Hematopoietic multipotent progenitor cell treated with erythropoietin and hydrocortisone succinate and interleukin-3 and kit ligand, for 8 days (in vitro differentiated cells): Measurements from ENCODE around the gene RAB27B.

Experiments
- DNase-seq: peaks from one replicate; pipeline ENCODE4 v3.0.0-alpha.2; 2015

Gene RAB27B

GRCh38 chr18:54916507-54916906 lies 88.2 kb downstream of the RAB27B start:
- no peak for DNase-seq

DNA sequence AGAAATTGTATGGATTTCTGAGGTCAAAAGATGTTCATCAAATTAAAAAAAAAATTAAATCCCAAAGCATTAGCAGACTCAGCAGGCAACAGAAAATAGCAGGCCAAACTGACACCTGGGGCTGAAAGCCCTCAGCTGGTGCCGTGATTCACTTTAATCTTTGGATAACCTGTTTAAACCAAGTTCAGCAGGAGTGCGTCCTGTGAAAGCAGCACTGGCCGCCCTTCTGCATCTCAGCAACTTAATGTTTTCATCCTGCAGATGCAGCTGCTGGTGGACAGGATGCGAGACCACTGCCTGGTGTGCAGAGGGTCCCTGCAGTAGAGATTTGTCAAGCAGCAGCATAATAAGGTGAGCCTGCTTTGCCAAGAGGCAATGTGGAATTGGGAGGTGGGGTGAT lies 89.8 kb downstream of the RAB27B start:
- no peak for DNase-seq

DNA sequence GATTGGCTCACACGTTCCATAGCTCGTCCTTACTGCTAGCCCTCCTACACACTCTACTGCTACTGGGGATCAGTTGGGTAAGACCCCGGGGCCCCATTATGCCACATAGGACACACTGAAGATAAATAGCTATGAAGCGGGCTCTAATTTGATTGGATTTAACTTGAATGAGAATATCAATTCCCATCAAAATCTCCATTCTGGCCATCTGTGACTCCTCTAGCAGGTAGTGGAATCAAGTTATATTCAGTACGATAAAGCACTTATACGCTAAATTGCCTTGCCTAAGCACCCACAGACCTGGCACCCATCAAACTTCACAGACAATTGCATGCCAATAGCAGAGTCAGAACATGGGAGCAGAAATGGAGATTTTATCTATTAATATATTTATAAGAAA lies 91.1 kb downstream of the RAB27B start:
- no peak for DNase-seq

- no peak for DNase-seq
Measured at GRCh38 chr18:54923339-54923956, 95.2 kb downstream of the RAB27B start.

- no peak for DNase-seq
Measured at GRCh38 chr18:54924948-54925347, 96.7 kb downstream of the RAB27B start.

GRCh38 chr18:54926593-54927325 lies 98.5 kb downstream of the RAB27B start:
- no peak for DNase-seq

DNA sequence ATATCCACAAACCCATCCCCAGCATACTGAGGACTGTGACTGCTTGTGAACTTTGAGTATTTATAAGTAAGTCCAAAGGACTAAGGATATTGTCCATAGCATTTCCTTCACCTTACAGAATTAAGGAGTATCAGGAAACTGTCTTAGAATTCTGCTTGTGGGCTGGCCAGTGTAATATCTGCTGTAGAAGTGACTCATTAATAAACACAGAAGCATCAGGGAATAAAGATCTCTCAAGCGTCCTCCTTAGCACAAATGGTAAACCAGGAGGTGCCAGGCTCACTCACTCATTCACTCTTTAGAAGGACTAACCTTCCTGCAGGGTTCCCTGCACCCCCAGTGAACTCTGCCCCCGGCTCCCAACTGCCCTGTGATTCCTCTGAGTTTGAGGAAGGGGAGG lies 100.0 kb downstream of the RAB27B start:
- DNase-seq = no peak

- no peak for DNase-seq
Measured at GRCh38 chr18:54931152-54931551, 102.9 kb downstream of the RAB27B start.

DNA sequence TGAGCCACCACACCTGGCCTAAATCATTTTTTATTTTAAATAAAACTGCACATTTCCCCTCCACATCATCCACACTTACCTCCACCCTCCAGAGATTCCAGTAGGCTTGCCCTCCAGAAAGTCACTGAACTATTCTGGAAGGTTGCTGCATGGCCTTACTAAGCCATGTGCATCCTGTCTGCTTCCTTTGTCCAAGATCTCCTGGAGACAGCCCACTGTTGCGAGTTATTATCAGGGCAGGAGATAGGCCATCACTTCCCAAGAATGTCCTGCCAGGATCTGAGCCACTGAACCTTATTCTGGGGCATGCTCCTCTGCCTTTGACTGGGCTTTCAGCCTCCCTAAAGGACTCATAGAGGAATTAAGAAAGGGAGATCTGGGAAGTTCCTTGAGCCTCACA lies 104.2 kb downstream of the RAB27B start:
- no peak for DNase-seq

- no peak for DNase-seq
Measured at GRCh38 chr18:54938506-54938905, 110.2 kb downstream of the RAB27B start.

DNA sequence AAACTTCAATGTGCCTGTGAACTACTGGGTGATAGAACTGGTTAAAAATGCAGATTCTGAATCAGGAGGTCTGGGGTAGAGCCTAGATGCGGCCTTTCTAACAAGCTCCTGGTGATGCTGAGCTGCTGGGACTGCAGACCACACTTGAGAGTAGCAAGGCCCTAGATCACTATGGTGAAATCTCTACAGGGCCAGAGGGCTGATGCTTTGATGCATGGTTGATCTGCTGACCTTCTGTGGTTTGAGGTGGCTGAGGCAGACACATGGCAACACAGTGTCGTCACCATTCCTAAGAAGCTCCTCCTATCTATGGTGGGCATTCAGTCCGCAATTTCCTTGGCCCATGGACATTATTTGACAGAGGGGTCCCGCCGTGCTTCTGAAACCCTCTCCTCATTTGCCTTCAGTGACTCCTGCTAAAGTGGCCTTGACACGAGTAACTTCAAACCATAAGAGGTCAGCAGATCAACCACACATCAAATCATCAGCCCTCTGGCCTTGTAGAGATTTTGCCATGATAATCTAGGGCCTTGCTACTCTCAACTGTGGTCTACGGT lies 111.2 kb downstream of the RAB27B start:
- DNase-seq = no peak

- DNase-seq = no peak
Measured at GRCh38 chr18:54942144-54942543, 113.9 kb downstream of the RAB27B start.

DNA sequence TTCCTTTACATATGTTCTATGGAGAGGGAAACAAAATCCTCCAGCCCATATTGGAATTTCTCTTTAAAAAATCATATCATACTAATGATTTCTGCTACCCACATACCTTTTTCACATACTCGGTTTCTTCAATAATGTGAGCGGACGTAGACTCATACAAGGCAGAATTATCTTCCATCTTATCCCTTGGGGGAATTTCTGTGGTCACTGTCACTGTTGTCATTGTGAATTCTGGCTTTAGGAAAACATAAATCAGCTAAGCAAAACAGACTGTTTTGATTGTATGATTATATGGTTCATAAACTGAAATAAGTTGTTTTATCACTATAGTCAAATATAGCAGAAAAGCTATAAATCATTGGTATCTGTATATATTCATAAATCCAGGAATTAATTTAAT lies 114.3 kb downstream of the RAB27B start:
- DNase-seq = no peak
